Stimulated activated memory B cell treated with anti-CD40 and anti-IgM and Interleukin-4, amounts not matched to agents 10 μg/mL and 1 μg/mL and 100 μg/mL, for 72 hours (primary cell): ENCODE measurements around the gene APOC4.
"Not testable (repeated sequence)": the region's sequence is repeated elsewhere in the genome, so short reads cannot be mapped to it uniquely, and the experiment has no call there.

Source experiments
- ATAC-seq: fragments of 150-1000 bp; cut with Tn5 transposase; 2 replicates; pipeline ENCODE4 v1.10.0; 2021
- H3K27ac Mint-ChIP-seq: one replicate; pipeline ENCODE4 v1.8.0; 2022; ENCODE audit warnings: mild to moderate bottlenecking, mixed read lengths
- H3K27me3 Mint-ChIP-seq: one replicate; pipeline ENCODE4 v1.8.0; 2022; ENCODE audit warnings: mixed read lengths
- H3K36me3 Mint-ChIP-seq: one replicate; pipeline ENCODE4 v1.8.0; 2022; ENCODE audit warnings: mixed read lengths
- H3K4me1 Mint-ChIP-seq: one replicate; pipeline ENCODE4 v1.8.0; 2022; ENCODE audit warnings: mixed read lengths
- H3K4me3 Mint-ChIP-seq: one replicate; pipeline ENCODE4 v1.8.0; 2022; ENCODE audit warnings: mild to moderate bottlenecking, moderate library complexity, mixed read lengths
- H3K9me3 Mint-ChIP-seq: one replicate; pipeline ENCODE4 v1.8.0; 2022; ENCODE audit warnings: mixed read lengths

Gene APOC4

GRCh38 chr19:44908836-44909261 lies 33.2 kb upstream of the APOC4 start:
- no peak overlapping the region for H3K4me3 Mint-ChIP-seq
- ATAC-seq, result no peak
- no peaks in the 10 kb centered on the region for H3K36me3 Mint-ChIP-seq
- peaks cover 60% of the 10 kb centered on the region for H3K27me3 Mint-ChIP-seq
- H3K4me1 Mint-ChIP-seq, result peaks cover 32% of the 10 kb centered on the region
- no peaks in the 10 kb centered on the region for H3K9me3 Mint-ChIP-seq
- H3K27ac Mint-ChIP-seq, result no peak overlapping the region

GRCh38 chr19:44909775-44910174 lies 32.3 kb upstream of the APOC4 start:
- no peak overlapping the region for H3K4me3 Mint-ChIP-seq
- no peak for ATAC-seq
- peaks cover 41% of the 10 kb centered on the region for H3K4me1 Mint-ChIP-seq
- no peaks in the 10 kb centered on the region for H3K36me3 Mint-ChIP-seq
- H3K27ac Mint-ChIP-seq, result peak overlapping the region; percentile 31
- peaks cover 67% of the 10 kb centered on the region for H3K27me3 Mint-ChIP-seq
- H3K9me3 Mint-ChIP-seq, result no peaks in the 10 kb centered on the region

DNA sequence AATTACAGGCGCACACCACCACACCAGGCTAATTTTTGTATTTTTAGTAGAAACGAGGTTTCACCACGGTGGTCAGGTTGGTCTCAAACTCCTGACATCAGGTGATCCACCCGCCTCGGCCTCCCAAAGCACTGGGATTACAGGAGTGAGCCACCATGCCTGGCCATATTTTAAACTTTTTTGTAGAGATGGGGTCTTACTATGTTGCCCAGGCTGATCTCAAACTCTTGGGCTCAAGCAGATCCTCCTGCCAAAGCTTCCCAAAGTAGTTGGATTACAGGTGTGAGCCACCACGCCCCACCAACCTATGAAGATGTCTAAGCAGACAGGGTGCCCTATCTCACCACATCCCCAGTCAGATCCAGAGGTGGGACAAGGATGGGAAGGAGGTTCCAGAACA lies 30.1 kb upstream of the APOC4 start:
- peaks cover 47% of the 10 kb centered on the region for H3K27me3 Mint-ChIP-seq
- H3K4me1 Mint-ChIP-seq, result peaks cover 25% of the 10 kb centered on the region
- ATAC-seq, H3K9me3 Mint-ChIP-seq, H3K27ac Mint-ChIP-seq, H3K36me3 Mint-ChIP-seq, H3K4me3 Mint-ChIP-seq: not testable (repeated sequence)

DNA sequence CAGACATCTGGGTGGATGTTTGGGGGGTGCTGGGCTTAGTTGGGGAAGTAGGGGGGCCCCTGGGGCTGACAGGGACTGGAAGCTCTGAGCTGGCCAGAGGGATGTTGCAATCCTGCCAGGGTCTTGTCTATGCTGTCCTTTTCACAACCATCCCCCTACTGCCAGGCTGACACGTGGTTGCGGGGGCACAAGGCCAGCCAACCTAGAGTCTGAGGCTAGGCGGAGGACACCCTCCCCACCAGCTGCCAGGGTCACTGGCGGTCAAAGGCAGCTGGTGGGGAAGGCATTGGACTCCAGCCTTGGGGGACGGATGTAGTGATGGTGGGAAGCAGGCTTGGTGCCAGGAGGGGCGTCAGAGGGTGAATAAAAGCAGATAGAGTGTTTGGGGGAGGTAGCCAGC lies 29.2 kb upstream of the APOC4 start:
- Mint-ChIP-seq H3K27ac (peak overlapping the region; percentile 92), H3K9me3 (no peaks in the 10 kb centered on the region), H3K27me3 (peaks cover 43% of the 10 kb centered on the region), H3K4me1 (peaks cover 23% of the 10 kb centered on the region), H3K36me3 (no peaks in the 10 kb centered on the region), H3K4me3 (no peak overlapping the region)
- no peak for ATAC-seq

DNA sequence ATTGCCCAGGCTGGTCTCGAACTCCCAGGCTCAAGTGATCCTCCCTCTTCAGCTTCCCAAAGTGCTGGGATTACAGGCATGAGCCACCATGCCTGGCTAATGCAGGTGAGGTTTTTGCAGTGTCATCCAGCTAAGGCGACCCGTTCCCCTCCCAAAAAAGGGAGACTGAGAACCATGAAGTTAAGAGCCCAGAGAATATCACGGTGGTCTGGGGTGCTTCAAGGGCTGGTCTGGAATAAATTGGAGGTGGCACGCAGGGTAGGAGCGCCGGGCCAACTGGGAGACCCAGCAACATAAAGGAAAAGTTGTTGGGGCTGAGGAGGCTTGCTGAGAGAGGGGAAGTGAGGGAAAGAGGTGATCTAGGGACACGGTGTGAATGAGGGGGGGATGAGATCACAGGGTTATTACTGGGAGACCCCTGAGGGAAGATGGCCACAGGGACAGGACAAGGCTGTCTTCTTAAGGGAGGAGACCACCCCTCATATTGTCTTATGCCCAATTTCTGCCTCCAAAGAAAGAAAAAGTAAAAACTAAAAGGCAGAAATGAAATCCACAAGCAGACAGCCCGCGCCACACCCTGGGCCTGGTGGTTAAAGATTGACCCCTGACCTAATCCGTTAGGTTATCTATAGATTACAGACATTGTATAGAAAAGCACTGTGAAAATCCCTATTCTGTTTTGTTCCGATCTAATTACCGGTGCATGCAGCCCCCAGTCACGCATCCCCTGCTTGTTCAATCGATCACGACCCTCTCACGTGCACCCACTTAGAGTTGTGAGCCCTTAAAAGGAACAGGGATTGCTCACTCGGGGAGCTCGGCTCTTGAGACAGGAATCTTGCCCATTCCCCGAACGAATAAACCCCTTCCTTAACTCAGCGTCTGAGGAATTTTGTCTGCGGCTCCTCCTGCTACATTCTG lies 28.3 kb upstream of the APOC4 start:
- peaks cover 43% of the 10 kb centered on the region for H3K27me3 Mint-ChIP-seq
- peak overlapping the region; percentile 92 for H3K27ac Mint-ChIP-seq

GRCh38 chr19:44914433-44915206 lies 27.4 kb upstream of the APOC4 start, which contains the start of gene APOC1:
Gene APOC1, plus strand, starts transcription at chr19:44914608. Its CDS starts 284 bp downstream, at chr19:44914892.
- not testable (repeated sequence) for H3K9me3 Mint-ChIP-seq, H3K36me3 Mint-ChIP-seq
- ATAC-seq, result peak; percentile 96
- Mint-ChIP-seq H3K4me3 (peak within 1 kb of the TSS; percentile 92), H3K4me1 (peaks cover 23% of the 10 kb centered on the region), H3K27me3 (peaks cover 43% of the 10 kb centered on the region), H3K27ac (peak within 1 kb of the TSS; percentile 92)

More for the DNA sequence above, 28.3 kb upstream of the APOC4 start:
- H3K36me3 Mint-ChIP-seq, ATAC-seq, H3K9me3 Mint-ChIP-seq: not testable (repeated sequence)
- Mint-ChIP-seq H3K4me1 (peaks cover 23% of the 10 kb centered on the region), H3K4me3 (peak overlapping the region; percentile 92)

DNA sequence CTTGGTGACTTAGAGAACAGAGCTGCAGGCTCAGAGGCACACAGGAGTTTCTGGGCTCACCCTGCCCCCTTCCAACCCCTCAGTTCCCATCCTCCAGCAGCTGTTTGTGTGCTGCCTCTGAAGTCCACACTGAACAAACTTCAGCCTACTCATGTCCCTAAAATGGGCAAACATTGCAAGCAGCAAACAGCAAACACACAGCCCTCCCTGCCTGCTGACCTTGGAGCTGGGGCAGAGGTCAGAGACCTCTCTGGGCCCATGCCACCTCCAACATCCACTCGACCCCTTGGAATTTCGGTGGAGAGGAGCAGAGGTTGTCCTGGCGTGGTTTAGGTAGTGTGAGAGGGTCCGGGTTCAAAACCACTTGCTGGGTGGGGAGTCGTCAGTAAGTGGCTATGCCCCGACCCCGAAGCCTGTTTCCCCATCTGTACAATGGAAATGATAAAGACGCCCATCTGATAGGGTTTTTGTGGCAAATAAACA lies 17.8 kb upstream of the APOC4 start:
- Mint-ChIP-seq H3K36me3 (no peaks in the 10 kb centered on the region), H3K27me3 (peaks cover 30% of the 10 kb centered on the region), H3K4me1 (peaks cover 15% of the 10 kb centered on the region), H3K9me3 (no peaks in the 10 kb centered on the region), H3K4me3 (no peak overlapping the region), H3K27ac (no peak overlapping the region)
- ATAC-seq, result no peak

DNA sequence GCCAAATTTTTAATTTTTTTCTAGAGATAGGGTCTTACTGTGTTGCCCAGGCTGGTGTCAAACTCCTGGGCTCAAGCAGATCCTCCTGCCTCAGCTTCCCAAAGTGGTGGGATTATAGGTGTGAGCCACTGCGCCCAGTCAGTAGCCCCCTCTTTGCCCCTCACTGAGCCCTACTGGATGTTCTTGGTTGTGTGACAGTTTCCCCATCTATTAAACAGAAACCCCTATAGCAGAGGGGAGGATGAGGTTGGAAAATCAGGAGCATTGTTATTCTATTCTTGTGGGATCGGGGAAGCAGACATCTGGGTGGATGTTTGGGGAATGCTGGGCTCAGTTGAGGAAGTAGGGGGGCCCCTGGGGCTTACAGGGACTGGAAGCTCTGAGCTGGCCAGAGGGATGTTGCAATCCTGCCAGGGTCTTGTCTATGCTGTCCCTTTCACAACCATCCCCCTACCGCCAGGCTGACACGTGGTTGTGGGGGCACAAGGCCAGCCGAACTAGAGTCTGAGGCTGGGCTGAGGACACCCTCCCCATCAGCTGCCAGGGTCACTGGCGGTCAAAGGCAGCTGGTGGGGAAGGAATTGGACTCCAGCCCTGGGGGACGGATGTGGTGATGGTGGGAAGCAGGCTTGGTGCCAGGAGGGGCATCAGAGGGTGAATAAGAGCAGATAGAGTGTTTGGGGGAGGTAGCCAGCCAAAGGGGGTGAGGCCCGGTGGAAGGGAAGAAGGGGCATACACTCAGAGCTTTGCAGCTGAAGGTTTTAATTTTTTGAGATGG lies 16.7 kb upstream of the APOC4 start:
- H3K4me3 Mint-ChIP-seq, result no peak overlapping the region

GRCh38 chr19:44926245-44927077 lies 15.6 kb upstream of the APOC4 start:
- peak overlapping the region; percentile 59 for H3K27ac Mint-ChIP-seq
- H3K36me3 Mint-ChIP-seq, H3K9me3 Mint-ChIP-seq, ATAC-seq: not testable (repeated sequence)
- H3K4me1 Mint-ChIP-seq, result peaks cover 15% of the 10 kb centered on the region
- peak overlapping the region; percentile 78 for H3K4me3 Mint-ChIP-seq
- peaks cover 30% of the 10 kb centered on the region for H3K27me3 Mint-ChIP-seq

More for the DNA sequence above, 16.7 kb upstream of the APOC4 start:
- Mint-ChIP-seq H3K27ac (no peak overlapping the region), H3K9me3 (no peaks in the 10 kb centered on the region), H3K27me3 (peaks cover 30% of the 10 kb centered on the region), H3K4me1 (peaks cover 15% of the 10 kb centered on the region), H3K36me3 (no peaks in the 10 kb centered on the region)
- ATAC-seq, result no peak

DNA sequence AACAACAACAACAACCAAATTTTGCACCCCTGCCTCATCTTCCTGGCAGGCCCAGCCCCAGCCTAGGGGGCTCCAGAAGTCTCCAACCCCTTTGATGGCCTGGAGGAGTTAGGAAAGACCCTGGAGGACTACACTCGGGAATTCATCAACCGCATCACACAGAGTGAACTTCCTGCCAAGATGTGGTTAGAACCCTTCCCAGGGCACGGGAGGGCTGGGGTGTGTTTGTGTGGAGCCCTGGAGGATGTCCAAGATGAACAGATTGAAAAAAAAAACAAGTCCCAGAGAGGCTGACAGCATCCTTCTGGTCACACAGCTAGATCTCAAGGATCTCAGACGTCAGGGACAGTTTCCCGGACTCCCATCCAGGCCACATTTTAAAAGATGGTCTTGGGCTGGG lies 14.3 kb upstream of the APOC4 start:
- H3K4me3 Mint-ChIP-seq, result no peak overlapping the region
- ATAC-seq, result no peak

DNA sequence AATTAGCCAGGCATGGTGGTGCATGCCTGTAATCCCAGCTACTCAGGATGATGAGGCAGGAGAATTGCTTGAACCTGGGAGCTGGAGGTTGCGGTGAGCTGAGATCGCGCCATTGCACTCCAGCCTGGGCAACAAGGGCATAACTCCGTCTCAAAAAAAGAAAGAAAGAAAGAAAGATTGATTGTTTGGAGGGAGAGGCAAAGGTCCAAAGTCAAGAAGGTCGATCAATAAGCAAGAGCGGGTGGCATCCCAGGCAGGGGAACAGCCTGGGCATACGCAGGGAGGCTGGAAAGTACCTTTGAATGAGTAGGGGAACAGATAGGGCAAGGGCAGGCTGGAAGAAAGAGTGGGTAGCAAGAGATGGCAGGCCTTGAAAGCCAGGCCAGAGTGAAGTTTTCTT lies 11.9 kb upstream of the APOC4 start:
- Mint-ChIP-seq H3K4me3 (no peak overlapping the region), H3K27me3 (peaks cover 26% of the 10 kb centered on the region), H3K4me1 (peaks cover 15% of the 10 kb centered on the region), H3K9me3 (no peaks in the 10 kb centered on the region), H3K27ac (no peak overlapping the region), H3K36me3 (no peaks in the 10 kb centered on the region)
- no peak for ATAC-seq

More for the DNA sequence above, 14.3 kb upstream of the APOC4 start:
- Mint-ChIP-seq H3K27ac (no peak overlapping the region), H3K9me3 (no peaks in the 10 kb centered on the region), H3K4me1 (peaks cover 15% of the 10 kb centered on the region), H3K27me3 (peaks cover 30% of the 10 kb centered on the region), H3K36me3 (no peaks in the 10 kb centered on the region)

- no peaks in the 10 kb centered on the region for H3K36me3 Mint-ChIP-seq
- H3K9me3 Mint-ChIP-seq, result no peaks in the 10 kb centered on the region
- no peak for ATAC-seq
- H3K27me3 Mint-ChIP-seq, result peaks cover 12% of the 10 kb centered on the region
- H3K4me1 Mint-ChIP-seq, result peaks cover 8% of the 10 kb centered on the region
- H3K4me3 Mint-ChIP-seq, result no peak overlapping the region
- no peak overlapping the region for H3K27ac Mint-ChIP-seq
These were observed 10.5 kb upstream of the APOC4 start for GRCh38 chr19:44931541-44931940.

GRCh38 chr19:44939668-44940067 lies 2.4 kb upstream of the APOC4 start:
- Mint-ChIP-seq H3K27me3 (no peaks in the 10 kb centered on the region), H3K4me3 (no peak overlapping the region), H3K9me3 (no peaks in the 10 kb centered on the region), H3K36me3 (no peaks in the 10 kb centered on the region), H3K4me1 (peaks cover 31% of the 10 kb centered on the region), H3K27ac (no peak overlapping the region)
- no peak for ATAC-seq

DNA sequence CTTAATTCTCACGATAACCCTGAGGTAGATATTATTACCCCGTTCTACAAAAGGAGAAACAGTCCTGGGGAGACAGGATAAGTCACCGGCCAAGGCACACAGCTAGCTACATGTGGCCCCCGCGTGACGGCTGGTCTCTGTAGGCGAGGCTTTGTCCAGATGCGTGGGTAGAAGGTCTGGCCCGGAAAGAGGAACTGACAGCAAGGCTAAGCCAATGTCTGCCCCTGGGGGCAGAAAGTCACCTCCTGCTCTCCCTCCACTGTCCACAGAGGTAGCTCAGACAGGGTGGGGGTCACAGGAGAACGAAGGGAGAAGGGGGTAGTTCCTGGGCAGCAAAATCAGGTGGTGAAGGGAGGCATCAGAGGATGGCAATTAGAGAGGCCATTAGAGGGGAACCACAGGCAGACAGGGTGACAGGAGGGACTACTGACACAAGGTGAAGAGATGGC lies 1.8 kb downstream of the APOC4 start:
- H3K9me3 Mint-ChIP-seq, result no peaks in the 10 kb centered on the region
- H3K36me3 Mint-ChIP-seq, result no peaks in the 10 kb centered on the region
- peak overlapping the region; percentile 92 for H3K27ac Mint-ChIP-seq
- H3K4me1 Mint-ChIP-seq, result peaks cover 33% of the 10 kb centered on the region
- H3K4me3 Mint-ChIP-seq, result peak overlapping the region; percentile 38
- ATAC-seq, result peak; percentile 95
- no peaks in the 10 kb centered on the region for H3K27me3 Mint-ChIP-seq
